ENCODE measurements around the gene UNC5B.

Gene UNC5B

DNA sequence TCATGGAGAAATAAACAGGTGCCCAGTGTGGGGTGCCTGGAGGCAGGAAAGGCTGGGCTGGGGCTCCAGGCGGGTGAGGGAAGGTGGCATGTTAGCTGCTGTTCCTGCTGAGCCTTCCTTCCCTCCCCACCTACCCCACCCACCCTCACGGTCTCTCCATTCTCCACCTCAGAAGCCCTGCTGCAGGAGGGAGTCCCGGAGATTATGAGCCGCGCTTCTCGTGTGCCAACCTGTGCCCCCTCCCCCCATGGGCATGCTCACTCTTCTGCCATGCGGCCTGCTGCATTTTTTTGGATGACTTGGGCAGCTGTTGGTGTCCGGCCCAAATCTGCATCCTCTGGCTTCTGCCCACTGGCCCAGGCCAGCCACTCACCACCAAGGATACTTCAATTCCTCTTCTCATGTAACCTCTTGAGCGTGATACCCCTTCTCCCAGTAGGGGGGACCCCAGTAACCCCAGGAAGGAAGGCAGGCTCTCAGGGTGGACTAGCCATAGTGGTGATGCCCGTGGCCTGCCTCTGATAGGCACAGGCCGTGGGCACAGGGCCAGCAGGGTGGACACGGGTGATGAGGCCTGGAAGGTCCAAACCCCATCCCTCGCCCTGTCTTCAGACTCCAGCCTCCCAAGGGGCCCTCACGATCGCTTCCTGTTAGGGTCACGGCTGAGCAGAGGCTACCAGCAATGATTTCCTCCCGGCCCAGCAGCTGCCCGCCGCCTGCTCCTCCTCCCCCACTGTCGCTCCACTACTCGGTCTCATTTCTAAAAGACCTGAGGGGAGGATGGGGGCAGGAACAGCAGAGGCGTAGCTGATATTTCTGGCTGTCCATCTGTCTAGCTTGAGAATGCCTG is 27.8 kb downstream of the UNC5B start:
- no peak for DNase-seq

DNA sequence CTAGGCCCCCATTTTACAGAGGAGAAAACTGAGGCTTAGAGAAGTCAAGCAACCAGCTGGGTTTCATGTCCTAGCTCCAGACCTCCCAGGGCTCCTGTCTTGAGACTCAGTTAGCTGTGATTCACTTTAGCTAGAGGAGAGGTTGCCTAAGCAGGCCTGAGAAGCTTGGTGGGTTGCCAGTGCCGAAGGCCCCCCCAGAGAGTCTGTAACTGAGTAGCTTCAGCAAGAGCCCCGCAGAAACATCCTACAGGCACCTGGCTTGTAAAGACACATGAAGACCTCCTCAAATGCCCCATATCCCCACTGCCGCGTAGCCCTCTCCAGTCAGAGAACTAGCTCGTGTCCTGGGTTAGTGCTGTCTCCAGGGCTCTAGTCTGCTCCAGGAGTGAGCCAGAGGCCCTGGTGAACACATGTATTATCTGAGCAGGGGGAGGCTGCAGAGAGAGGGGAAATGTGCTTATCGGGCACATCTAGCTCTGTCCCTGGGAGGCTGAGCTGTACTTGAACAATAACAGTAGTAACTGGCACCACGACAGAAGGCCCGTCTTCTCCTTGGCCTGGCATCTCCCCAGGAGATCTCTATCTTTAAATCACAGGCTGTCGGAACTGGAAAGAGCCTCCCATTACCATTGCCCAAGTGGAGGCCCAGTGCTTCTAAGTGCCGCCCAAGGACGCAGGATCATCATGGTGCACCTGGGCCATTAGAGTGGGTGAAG is 28.9 kb downstream of the UNC5B start:
- no peak for DNase-seq

DNA sequence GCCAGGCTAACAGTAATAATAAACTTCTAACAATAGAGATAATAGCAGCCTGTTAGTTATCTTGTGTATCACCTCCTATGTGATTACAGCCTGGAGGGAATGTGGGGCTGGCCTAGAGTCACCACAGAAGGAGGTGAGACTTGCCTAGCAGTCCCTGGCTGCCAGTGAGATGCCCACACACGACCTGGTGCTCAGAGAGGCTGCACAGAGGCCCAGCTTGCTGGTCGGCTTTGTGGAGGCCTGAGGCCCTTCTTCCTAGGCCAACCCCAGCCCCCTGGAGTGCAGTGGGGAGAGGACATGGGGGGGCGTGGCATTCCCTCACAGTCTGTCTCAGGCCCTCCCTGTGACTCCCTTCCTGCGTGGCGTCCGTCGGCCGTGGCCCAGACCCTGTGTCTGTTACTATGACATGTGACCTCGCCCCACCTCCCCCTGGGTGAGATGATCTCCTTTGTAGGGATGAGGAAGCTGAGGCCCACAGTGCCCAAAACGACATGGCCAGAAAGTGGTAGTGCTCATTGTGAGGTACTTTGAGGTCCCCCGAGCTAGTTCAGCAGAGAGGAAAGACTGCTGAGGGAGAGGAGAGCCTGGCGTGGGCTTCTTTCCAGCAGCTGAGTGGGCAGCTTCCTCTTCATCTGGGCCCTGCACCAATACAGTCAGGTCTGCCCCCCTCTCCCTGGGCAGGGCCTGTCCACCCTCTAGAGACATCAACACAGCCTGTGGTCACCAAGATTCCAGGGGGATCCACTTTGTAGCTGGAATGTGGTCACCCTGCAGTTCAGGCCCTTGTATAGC is 29.7 kb downstream of the UNC5B start:
- no peak for DNase-seq

DNA sequence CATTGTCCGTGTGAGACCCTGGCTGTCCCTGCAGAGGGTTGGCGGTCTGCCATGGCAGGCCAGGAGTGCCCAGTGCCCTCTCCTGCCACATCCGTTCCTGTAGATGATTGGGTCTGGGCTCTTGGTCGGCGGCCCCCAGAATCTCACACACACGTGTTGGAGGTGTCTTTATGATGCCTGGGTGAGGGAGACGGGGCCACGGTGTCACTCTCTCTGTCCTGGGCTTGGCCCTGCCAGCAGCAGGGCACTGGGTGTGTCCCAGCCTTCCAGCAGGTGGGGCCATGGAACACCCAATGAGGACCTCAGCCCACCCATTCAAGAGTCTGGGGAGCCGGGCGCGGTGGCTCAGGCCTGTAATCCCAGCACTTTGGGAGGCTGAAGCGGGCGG is 30.2 kb downstream of the UNC5B start:
- DNase-seq = no peak

DNA sequence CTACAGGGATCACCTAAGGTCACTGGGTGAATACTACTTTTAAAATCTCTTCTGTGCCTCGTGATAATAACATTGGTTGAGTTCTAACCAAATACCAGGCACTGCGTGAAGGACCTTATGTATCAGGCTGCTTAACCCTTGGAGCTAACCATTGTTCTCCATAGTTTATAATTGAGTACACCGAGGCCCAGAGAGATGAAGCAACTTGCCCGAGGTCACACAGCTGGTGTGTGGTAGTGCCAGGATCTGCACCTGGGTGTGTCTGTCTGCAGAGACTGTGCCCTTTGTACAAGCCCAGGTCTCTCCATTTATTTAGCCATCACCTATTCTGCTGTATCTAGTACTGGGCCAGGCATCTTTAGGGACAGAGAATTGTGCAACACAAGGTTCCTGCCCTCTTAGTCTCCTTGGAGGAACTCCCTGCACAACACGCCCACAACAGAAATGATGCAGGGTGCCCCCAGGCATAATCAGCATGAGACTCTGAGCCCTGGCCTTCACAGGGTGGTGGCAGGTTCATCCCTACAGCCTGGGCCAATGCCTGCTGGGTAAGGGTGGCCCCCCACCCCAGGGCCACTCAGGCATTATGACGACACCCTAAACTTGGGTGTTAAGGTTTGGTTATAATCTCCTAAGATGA is 31.5 kb downstream of the UNC5B start:
- DNase-seq = no peak

DNA sequence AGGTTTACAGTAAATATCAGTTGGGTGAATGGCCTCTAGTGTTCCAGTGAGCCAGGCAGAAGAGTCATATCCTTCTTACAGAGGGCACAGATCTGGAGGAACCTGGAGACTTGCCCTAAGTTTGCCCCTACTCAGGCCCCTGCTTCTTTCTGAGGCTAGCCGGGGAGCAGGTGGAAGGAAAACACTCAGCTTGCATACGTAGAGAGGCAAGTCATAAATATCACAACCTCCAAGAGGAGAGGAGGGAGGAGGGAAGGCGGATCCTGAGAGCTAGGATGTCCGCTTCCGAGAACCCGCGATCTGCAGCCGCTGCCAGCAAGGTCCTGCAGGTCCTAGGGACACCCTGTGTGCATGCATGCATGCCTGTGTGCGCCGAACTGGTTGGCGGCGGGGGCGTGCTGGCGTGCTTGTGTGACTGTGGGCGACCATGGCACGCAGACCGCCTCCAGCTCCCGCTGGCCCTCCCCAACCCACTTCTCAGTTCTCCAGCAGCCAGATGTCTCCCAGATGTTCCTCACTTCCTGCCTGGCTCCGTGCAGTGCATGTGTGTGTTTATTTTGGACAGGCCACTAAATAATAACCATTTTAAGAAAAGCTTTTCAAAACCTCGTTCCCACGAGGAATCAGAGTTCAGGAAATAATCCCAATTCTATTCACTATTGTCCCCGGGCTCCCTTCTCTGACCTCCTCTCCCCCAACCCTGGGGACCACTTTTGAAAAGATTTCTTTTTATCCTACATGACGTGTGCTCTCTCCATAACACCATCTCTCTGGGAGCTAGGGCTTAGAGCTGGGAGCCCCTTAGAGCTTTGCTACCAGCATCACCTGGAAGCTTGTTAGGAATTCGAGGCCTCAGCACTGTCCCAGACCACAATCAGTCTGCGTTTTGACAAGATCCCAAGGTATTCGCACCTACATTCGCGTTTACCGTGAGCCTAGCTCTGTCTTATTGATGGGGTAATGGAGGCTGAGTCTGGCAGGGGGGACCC is 32.4 kb downstream of the UNC5B start:
- DNase-seq = no peak

DNA sequence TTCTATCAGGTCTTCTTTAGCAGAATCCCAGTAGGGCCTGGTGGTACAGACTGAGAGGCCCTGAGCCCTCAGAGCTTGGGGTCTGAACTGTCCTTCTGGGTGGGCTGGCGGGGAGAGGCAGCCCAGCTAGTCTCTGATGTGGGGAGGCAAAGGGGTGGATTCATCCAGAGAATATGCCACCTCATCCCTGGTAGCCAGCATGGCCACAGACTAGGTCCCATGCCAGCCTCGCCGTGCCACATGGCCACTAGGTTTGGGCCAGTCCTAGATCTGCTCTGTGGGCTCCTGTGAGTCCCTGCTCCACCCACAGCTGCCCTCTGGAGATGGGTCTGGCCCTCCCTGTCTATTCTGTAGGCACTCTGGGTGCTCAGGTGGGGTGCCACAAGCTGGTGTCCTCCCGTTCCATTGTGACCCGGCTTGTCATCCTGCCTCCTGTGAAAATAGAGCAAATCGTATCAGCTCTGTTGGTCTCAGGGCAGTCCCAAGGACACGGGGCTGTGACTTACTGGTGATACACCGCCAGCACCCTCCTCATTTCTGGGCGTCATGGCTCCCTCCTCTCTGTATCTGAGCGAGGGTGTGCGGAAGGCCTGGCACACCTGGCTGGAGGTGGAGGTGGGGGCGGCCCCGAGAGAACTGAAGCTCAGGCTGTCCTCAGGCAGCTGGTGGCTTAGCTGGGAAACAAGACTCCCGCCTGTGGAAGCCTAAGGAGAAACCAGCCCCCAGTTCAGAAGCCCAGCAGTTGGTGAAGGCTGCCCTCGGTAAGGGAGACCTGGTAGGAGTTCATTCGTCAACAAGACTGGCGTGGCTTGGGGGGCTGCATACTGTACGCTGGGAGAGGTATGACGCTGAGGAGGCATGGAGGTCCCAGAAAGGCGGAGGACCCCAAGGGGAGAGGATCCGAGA is 33.3 kb downstream of the UNC5B start:
- DNase-seq = no peak

DNA sequence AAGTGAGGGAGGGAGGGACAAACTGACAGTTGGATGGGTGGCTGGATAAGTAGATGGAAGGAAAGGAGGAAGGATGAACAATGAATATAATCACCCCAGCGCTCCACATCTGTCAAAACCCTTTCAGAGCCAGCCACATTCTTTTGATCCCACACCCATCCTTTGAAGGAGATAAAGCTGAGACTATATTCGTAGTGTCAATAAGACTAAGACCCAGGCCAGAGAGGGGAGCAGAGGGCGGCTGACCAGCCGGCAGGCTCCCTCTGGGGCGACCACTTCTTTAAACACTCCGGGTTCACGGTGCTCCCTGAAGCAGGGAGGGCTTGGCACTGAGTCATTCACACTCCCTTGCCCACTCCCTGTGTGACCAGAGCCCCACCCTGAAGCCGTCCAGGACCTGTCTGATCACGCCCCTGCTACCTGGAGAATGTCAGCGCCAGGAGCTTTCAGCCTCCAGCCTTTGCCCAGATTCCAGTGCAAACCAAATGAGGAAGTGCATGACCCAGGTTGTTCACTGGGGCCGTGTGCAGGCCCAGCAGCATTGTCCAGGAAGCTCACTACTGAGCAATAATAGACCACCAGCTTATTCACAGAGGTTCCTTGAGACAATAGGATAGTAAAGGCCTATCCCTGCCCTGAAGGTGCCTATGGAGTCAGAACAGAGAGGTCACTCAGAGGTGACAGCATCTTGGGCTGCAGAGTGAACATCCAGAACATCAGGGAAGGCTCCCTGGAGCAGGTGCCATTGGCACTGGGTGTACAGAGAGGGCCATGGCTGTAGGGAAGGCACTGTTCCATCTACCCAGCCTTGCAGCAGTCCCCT is 34.4 kb downstream of the UNC5B start:
- DNase-seq = no peak

DNA sequence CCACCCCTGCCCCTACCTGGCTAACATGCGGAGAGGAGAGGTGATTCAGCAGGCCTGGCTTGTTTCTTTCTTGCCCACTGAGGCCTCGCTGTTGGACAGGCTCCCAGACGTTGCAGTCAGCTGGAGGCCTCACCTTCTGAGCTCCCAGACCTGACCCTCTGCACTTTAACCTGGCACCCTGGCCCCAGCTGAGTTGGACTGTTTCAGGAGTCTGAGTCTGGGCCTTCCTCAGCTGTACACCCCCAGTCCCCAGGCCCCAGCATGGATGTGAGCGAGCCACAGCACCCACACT is 35.0 kb downstream of the UNC5B start:
- no peak for DNase-seq

DNA sequence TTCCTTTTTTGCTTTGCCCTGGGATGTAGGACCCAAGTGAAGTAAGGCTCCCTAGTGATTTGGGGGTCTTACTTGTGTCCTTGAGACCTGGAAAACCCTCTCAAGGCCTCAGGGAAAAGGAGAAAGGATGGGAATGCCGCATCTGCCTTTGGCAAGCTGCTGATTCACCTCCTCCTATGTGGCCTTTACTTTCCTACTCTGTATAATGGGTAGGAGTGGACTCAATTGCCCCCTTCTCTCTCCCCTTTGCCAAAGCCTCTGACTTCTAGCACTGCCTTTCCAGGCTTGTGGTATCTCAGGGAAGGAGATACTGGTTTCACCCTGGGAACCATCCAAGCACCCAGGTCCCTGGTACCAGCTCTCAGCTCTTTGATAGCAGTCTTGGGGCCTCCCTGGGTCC is 35.4 kb downstream of the UNC5B start:
- DNase-seq = no peak

DNA sequence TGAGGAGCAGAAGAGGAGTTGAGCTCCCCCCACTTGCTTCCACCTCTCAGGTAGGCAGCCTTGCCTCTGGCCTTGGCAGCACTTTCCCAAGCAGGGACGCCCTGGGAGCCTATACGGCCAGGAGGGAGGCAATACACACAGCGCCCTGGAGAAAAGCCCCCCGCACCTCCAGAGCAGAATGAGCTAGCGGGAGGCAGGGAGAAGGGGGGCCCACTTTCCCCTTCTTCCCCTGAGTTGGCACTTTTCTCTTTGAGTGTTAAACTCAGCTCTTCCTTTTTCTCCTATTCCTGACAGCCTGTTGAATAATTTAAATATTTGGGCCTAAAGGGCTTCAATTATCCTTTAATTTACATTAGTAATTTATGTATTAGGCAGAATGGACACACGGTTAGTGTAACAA is 35.8 kb downstream of the UNC5B start:
- no peak for DNase-seq

DNA sequence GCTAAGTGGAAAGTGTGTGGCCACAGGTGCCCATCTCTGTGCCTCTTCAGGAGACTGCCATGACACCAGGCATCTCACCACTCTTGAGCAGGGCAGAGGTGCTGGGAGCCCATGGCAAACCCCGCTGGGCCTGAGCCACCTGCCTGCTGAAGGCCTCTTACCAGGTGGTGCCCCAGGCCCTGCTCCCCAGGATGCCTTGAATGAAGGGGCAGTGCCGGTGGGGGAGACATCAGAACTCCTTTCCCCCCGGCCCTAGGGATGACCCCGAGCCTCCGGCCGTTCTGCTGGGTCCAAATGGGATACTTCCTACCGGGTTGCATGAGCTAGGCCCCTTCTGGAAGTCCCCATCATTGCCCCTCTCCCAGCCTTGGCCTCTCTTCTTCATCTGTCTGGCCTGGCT is 37.6 kb downstream of the UNC5B start:
- DNase-seq = no peak

DNA sequence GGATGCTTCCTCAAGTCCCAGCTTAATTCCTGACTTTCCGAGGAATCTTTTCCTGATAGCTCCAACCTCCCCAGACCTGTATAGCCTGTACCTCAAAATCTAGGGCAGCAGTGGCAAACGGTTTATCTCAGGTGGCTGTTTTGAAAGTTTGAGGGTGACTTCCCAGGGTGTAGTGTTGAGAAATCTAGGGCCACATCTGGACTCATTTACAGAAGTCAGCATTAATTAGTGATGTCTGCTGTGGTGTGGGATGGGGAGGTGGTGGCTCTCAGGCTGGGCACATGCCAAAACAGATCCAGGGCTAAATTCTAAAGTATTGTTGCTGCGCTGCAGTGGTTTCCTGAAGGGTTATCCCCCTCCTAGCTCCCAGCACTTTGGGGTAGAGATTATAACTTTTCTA is 38.0 kb downstream of the UNC5B start:
- no peak for DNase-seq

DNA sequence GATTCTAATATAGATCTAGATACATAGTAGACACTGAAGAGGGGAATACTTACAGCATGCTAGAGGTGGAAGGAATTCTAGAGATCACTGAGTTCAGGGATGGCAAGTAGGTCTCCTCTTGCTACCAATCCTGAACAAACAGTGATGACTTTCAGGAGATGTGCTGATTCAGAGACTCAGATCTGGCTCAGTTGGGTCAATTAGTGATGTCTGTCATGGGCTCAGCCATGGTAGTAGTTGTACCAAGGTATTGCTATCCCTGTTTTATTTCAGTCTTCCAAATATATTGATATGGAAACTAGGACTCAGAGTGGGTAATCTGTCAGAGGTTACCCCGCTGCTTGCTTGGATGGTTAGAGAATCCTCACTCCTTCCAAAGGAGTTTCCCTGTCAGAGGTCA is 38.5 kb downstream of the UNC5B start:
- DNase-seq = no peak

DNA sequence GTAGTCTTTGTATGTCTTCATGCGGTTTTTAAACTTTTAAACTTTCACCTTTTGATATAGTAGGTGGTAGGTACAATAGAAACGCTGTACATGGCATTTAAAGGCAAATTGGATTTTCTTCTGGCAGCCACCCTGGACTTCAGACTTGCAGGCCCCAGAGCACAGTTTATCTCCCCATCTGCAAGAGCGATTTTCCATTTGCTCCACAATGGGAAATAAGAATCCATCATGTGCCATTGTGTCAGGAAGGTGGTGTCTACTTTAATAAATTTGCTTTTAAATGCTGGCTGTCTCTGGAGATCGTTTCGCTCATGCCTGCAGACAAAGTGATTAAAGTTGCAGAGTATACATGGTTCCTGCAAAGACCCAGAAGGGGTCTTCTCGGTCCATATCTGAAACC is 38.9 kb downstream of the UNC5B start:
- DNase-seq = no peak

DNA sequence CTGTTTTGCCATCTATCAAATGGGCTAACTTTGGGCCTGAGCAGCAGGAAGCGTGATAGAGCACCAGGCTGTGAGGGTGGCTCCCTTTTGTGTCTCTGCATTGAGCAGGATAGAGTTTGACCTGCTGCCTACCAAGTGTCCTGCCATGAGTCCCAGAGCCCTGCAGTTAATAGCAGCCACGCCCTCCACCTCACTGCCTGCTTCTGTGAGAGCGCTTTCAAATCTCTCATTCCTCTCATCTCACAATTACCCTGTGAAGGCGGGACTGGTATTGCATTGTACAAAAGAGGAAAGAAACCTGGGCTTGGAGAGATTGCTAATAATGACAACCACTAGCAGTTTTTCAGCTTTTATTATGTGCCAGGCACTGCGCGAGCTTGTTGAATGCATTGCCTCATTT is 39.9 kb downstream of the UNC5B start:
- DNase-seq = no peak

DNA sequence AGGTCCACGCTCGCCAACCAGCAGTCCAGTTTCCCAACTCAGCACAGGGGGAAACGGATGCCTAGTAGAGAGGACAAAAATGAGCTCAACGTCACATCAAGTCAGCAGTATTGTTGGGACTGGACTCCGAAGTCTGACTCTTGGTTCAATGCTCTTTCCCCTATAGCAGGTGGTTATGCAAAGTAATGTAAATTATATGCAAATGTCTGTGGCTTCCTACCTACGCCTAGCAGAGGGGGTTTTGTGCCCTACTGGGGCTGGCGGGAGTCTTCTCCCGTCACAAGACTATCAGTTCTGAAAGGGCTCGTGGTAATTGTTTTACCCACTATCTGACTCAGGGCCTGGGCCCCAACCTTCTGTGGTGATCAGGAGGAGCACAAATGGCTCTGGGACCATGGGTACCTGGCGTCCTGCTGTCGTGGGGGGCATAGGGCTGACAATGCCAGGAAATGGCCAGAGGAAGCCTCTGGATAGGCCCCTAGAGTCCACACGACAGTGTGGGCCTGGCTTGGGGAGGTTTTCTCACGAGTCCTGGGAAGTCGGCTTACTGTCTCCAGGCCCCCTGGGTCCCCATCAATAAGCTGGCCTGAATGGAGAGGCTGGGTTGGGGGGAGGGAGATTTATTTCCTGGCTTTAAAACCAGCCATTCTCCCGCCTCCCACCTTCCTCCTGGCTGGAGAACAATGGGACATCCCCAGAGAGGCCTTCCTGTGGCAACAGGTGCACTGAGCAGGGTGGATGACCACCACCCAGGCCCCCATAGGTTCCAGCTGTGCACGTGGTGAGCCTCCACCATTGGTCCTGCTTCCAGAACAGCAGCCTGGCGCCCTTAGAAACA is 41.8 kb downstream of the UNC5B start:
- no peak for DNase-seq

DNA sequence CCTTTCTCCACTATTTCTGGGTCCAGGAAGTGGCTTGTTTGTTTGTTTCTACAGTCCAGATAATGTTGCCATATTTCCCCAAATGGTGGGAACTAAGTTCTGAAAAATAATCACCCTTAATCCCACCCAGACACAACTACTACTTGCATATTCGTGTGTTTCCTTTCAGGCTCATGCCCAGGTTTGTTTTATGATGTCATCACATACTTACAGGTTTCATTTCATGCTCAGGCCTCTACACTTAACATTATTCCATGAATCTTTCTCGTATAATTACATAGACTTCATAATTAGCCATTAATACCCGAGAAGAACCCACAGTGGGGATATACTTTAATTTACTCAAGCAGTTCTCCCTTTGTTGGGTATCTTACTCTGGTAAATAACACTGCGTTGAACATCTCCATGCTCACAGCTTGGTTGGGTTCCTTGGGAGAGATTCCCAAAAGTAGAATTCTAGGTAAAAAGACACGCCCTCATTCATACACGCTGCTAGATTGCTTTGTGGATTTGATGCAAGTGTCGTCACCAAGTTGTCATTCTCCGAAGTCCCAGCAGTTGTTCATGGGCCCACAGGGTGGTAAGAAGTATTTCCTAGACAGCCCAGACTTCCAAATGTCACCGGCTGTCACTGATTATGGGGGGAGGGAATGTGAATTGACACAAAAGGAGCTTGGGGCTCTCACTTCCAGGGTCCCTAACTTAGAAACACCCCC is 42.6 kb downstream of the UNC5B start:
- DNase-seq = no peak

DNA sequence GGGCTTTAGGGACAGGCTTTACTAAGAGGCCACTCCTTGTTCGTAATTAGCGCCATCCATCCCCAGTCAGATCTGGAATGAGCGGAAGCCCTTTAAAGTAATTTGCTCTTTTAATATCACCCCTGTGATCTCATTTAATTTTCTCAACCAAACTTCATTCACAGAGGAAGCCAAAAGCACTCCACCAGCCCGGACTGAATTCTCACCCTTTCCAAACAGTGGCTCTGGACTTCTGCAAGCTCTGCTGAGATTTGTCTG is 43.1 kb downstream of the UNC5B start:
- no peak for DNase-seq
